ENCODE results near the gene DPY30. TPM values are rescaled to one million over a fixed set of nuclear protein-coding genes. Genes with fewer than 3 reads are reported as not detected.

DPY30 gene
- total and polyA plus RNA-seq, 12 donors, result 35.1 to 57.8 (median 43.6) TPM

DNA sequence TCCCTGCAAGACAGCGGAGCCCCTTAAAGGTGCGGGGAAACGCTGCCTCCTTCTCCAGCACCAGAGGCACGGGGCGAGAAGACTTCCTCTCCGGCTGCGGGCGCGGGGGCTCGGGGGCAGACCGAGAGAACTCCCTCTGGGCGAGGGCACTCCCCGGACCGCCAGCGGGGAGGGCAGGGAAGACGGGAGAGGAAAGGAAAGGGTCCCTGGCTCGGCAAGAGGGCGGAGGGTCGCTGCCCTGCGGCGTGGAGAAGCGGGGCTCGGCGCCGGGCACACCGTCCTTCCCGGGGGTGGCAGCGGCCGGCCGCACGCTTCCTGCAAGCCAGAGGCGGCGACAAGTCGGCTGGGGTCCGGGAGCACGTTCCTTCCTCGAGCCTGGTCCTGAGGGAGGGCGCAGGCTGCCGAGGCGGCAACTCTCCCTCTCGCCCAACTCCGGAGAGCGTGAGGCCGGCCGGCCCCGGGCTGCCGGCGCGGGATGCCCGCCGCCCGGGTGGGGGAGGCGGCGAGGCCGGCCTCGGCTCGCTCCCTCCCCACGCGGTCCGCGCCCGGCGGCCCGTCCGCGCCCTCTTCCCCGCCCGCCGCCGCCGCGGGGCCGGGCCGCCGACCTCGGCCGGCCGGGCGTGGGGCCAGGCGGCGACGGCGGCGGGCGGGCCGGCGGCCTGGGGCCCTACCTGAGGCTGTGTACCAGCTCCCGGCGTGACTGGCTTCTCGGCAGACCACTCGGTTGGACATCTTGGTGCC, 29.9 kb downstream of the DPY30 start:
- ATAC-seq (peak in 2 of 8 donors; percentile 3 to 12), DNase-seq (peak; percentile 32 to 46)
- WGBS, 2 donors, result 0 to 1% methylated on average over 41 to 78 of the region's 91 CpGs
- Histone ChIP-seq H3K9me3 (no peaks in the 10 kb centered on the region), H3K27ac (peak overlapping the region; percentile 49 to 98 (median 96)), H3K4me1 (peaks cover 0 to 52% (median 28%) of the 10 kb centered on the region in 9 donors), H3K36me3 (peaks cover 0 to 11% (median 0%) of the 10 kb centered on the region in 9 donors), H3K27me3 (no peaks in the 10 kb centered on the region), H3K4me3 (peak overlapping the region; percentile 67 to 97 (median 87))
- TF ChIP-seq, protein P1, sequence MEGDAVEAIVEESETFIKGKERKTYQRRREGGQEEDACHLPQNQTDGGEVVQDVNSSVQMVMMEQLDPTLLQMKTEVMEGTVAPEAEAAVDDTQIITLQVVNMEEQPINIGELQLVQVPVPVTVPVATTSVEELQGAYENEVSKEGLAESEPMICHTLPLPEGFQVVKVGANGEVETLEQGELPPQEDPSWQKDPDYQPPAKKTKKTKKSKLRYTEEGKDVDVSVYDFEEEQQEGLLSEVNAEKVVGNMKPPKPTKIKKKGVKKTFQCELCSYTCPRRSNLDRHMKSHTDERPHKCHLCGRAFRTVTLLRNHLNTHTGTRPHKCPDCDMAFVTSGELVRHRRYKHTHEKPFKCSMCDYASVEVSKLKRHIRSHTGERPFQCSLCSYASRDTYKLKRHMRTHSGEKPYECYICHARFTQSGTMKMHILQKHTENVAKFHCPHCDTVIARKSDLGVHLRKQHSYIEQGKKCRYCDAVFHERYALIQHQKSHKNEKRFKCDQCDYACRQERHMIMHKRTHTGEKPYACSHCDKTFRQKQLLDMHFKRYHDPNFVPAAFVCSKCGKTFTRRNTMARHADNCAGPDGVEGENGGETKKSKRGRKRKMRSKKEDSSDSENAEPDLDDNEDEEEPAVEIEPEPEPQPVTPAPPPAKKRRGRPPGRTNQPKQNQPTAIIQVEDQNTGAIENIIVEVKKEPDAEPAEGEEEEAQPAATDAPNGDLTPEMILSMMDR (IDR thresholded peaks at IDR 0.05), result peak in 1 of 9 donors; percentile 13
- intact Hi-C loops (cut with DNase I), result loop anchor here in 5 of 10 donors (2.0 to 10.0 kb wide), 5 partner anchors 29 to 155 kb away; partner anchors contain the start of genes SPAST (in 5 of the 5), DPY30 (in 1 of the 5) and SLC30A6 (in 1 of the 5)

DNA sequence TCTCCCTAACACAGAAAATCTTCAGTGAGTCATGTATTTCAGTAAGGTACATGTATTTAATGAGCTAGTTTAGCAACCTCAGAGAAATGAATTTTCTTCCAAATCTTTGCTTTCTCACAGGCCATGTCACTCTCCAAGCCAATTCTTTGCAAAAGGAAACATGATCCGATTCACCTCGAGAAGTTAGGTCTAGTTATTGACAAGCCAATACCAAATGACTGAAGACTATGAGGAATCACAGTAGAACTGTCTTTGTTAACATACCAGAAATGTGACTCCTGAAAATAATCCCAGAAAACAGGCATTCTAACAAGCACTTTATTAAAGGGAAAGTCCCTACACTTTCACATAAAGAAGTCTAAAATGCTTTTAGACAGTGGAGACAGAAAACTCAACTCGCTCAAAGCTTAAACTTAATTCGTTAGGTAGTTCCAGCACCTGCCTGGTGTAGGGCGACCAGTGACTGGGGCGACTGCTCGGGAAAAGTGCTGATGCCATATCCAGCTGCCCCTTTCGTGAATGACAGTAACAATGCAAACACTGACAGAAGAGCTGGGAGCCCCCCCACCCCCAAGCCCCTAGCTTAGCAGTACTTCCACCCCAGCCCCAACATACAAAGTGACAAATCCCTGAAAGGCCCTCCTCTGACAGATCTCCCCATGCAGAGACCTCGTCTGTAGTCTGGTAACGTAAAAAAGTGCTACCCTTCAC, 30.6 kb downstream of the DPY30 start:
- intact Hi-C loops (cut with DNase I), result loop anchor here in 1 of 10 donors (10.0 kb wide), 1 partner anchor 156 kb away; the partner anchor contains the start of gene SLC30A6
- Histone ChIP-seq H3K27me3 (no peaks in the 10 kb centered on the region), H3K27ac (peak overlapping the region; percentile 49 to 96 (median 92)), H3K36me3 (peaks cover 0 to 6% (median 0%) of the 10 kb centered on the region in 9 donors), H3K4me1 (peaks cover 0 to 52% (median 28%) of the 10 kb centered on the region in 9 donors), H3K9me3 (no peaks in the 10 kb centered on the region), H3K4me3 (peak overlapping the region; percentile 67 to 97 (median 87))
- ATAC-seq (no peak), DNase-seq (no peak)
- TF ChIP-seq, protein P1 (IDR thresholded peaks at IDR 0.05), result no peak
- WGBS, 2 donors, result 1 to 3% methylated on average over 10 of the region's 10 CpGs

DNA sequence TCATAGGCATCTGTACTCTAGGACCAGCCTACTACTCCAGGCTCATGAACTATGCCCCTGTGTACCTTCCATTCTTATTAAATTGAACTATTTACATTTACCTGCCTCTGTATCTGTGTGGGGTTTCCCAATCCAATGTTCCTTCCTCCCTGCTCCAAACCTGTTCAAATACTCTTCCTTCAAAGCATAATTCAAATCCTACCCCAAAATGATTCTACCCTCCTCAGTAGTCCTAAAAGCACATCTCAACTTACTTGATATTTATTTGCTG, 32.5 kb downstream of the DPY30 start:
- intact Hi-C loops (cut with DNase I), result loop anchor here in 1 of 10 donors (10.0 kb wide), 1 partner anchor 158 kb away; the partner anchor contains the start of gene SLC30A6
- no peak overlapping the region for H3K4me3 ChIP-seq

More for the DNA sequence above, 32.5 kb downstream of the DPY30 start:
- Histone ChIP-seq H3K4me1 (peaks cover 0 to 50% (median 28%) of the 10 kb centered on the region in 9 donors), H3K9me3 (no peaks in the 10 kb centered on the region), H3K27ac (no peak overlapping the region), H3K36me3 (no peaks in the 10 kb centered on the region), H3K27me3 (no peaks in the 10 kb centered on the region)
- TF ChIP-seq, protein P1 (IDR thresholded peaks at IDR 0.05), result no peak
- ATAC-seq (no peak), DNase-seq (no peak)

All from heart right ventricle (tissue), 16 donors.